Fibroblast of mammary gland (primary cell): Measurements from ENCODE around the gene PGP.

Experiments
- DNase-seq: peaks from one replicate; pipeline ENCODE4 v3.0.0-alpha.2; 2010; ENCODE audit warnings: low read depth
- H3K4me3 ChIP-seq: 2 replicates; pipeline ENCODE4 v1.5.1; 2011; ENCODE audit warnings: low read depth, mild to moderate bottlenecking, low read length, moderate library complexity; ENCODE audit not compliant: control insufficient read depth
- TF ChIP-seq, protein P1 (sequence below): conservative IDR thresholded peaks from 2 replicates; pipeline ENCODE4 v1.5.1; 2011; ENCODE audit warnings: low read depth, low read length, inconsistent platforms; ENCODE audit not compliant: control insufficient read depth, insufficient read depth

PGP gene

DNA sequence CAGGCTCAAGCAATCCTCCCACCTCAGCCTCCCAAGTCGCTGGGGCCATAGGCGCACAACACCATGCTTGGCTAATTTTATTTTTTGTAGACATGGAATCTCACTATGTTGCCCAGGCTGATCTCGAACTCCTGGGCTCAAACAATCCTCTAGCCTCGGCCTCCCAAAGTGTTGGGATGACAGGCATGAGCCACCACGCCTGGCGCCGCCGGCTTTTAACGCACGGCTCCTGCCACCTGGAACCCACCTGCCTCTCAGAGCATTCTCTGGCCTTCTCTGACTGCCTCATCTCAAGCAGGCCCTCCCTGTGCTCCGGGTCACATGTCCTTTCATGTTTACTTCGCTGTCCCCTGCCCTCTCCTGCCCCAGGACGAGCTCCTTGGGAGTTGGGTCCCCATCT is 28.6 kb downstream of the PGP start:
- DNase-seq, result no peak
- H3K4me3 ChIP-seq, result no peak overlapping the region
- TF ChIP-seq, protein P1, sequence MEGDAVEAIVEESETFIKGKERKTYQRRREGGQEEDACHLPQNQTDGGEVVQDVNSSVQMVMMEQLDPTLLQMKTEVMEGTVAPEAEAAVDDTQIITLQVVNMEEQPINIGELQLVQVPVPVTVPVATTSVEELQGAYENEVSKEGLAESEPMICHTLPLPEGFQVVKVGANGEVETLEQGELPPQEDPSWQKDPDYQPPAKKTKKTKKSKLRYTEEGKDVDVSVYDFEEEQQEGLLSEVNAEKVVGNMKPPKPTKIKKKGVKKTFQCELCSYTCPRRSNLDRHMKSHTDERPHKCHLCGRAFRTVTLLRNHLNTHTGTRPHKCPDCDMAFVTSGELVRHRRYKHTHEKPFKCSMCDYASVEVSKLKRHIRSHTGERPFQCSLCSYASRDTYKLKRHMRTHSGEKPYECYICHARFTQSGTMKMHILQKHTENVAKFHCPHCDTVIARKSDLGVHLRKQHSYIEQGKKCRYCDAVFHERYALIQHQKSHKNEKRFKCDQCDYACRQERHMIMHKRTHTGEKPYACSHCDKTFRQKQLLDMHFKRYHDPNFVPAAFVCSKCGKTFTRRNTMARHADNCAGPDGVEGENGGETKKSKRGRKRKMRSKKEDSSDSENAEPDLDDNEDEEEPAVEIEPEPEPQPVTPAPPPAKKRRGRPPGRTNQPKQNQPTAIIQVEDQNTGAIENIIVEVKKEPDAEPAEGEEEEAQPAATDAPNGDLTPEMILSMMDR, result no peak

DNA sequence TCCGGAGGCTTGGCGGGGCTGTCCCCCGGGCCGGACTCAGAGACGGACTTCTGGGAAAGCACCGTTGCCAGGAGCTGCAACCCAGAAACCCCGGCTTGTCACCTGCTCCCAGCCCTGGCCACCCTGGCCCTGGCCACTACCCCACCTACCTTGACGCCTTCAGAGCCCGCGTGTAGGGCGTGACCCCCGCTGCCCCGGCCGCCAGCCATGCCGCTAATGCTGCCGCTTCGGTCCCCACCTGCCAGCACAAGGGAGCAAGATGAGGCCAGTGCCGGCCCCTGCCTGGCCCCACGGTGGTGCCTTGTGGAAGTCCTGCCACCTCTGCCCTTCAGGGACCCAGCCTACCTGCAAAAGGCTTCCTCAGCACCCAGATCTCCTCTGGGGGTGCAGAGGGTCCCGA is 29.7 kb downstream of the PGP start:
- TF ChIP-seq, protein P1, result no peak
- H3K4me3 ChIP-seq, result no peak overlapping the region

DNA sequence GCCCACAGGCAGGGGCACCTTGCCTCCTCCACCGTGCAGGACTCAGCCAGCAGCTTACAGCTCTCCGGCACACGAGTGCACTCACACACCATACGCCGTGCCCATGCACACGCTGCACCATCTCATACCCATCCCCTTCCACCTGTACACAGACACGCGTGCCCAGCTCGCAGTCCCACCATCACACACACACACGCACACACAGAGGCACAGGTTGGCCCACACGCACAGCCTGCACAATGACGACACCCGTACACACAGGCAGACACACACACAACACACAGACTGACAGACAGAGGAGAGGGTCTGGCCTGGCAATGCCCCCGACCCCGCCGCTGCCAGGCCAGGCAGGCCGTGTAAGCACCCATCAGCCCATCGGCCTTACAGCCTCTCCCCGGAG is 30.3 kb downstream of the PGP start:
- no peak overlapping the region for H3K4me3 ChIP-seq
- TF ChIP-seq, protein P1, result no peak
- DNase-seq, result no peak

More for the DNA sequence above, 29.7 kb downstream of the PGP start:
- DNase-seq, result no peak

DNA sequence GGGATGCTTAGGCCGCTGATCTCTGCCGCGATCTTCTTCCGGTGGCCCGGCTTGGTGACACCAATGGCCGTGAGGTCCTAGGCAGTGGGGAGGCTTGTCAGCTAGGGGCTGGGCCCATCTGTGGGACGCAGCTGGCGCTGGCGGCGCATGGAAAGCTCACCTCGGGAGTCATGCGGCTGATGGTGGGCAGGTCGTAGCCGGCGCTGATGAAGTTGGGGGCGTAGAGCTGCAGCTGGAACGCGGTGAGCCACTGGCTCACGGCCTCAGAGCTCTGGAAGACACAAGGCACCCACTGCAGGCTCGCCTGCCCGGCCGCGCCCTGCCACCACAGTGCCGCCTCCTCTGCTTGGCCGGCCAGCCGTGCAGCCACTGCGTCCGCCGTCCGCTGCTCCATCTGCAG is 31.0 kb downstream of the PGP start:
- TF ChIP-seq, protein P1, result no peak

DNA sequence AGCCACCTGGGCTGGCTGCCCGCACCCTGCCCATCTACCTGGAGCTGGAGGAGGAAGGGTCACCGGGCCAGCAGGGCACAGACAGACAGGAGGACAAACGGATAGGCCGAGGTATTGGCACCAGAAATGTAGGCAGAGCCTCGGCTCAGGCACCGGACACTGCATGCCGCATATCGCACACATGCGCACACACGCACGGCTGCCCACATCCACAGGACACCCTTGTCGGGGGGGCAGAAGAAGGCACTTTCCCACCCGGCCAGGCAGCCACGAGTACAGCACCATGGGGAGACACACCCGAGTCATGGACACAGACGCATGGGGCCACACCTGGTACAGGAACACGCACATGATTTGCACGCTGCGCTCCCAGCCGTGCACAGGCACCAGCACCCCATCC is 32.7 kb downstream of the PGP start:
- no peak for DNase-seq
- TF ChIP-seq, protein P1, result no peak
- no peak overlapping the region for H3K4me3 ChIP-seq

More for the DNA sequence above, 31.0 kb downstream of the PGP start:
- no peak overlapping the region for H3K4me3 ChIP-seq
- DNase-seq, result no peak

DNA sequence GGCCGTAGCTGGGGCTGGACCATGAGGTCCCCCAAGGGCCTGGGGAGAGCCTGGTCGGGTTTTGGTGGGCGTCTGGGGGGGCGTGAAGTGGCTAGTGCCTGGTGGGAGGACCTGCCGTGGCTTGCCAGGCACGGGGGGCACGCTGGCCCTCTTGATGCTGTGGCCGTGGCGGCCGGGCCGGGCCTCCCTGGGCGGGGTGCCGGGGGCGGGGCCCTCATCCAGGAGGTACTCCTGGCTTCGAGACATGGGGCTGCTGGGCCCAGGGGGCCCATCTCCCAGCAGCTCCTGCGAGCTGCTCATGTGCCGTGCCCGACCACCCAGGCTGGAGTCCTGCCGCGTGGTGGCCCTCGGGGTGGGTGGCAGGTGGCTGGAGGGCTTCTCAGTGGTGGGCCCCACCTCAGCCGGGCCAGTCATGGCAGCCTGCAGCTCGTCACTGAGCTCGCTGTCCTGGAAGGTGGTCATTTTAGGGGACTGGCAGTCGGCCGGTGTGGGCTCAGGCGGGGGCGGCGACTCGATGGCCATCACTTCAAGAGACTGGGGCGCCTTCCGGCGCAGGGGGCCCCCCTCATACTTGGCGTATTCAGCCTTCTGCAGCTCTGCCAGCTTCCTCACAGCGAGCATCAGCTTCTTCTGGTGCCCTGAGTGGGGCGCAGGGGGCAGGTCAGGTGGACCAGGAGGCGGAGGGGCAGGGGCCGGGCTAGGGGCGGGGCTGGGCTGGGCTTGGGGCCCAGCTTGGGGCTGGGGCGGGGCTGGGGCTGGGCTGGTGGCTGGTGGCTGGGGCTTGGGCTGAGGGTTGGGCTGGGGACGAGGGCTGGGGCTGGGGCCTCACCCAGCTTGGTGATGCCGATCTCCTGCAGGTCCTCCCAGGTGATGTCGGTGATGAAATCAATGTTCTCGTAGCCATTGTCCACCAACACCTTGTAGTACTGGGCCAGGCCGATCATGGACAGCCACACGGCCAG is 33.4 kb downstream of the PGP start:
- no peak for DNase-seq
- no peak overlapping the region for H3K4me3 ChIP-seq
- TF ChIP-seq, protein P1, result no peak
